GM23338 (cell line): ENCODE results near the gene CPNE4. TPM values are rescaled to one million over a fixed set of nuclear protein-coding genes. Genes with fewer than 3 reads are reported as not detected.

Experiments used
- ATAC-seq: fragments of 200-7000 bp; cut with Tn5 transposase; 3 replicates; pipeline ENCODE4 v1.9.1; 2020
- DNase-seq: peaks from one replicate; pipeline ENCODE4 v3.0.0-alpha.2; 2015; ENCODE audit warnings: low spot score
- H2AFZ ChIP-seq: fragments of 200-600 bp; sonication (generic); 2 replicates; pipeline ENCODE4 v1.8.0; 2016; ENCODE audit warnings: antibody characterized with exemption, mild to moderate bottlenecking, moderate library complexity
- H3F3A ChIP-seq: fragments of 200-600 bp; sonication (generic); replicated peaks from 2 replicates; pipeline ENCODE4 v1.8.0; 2017; ENCODE audit warnings: antibody characterized with exemption, mixed run types, low read depth
- H3K27ac ChIP-seq: fragments of 200-600 bp; sonication (generic); 2 replicates; pipeline ENCODE4 v1.6.1; 2016; ENCODE audit warnings: low read depth
- H3K27me3 ChIP-seq: fragments of 200-600 bp; sonication (generic); 2 replicates; pipeline ENCODE4 v1.8.0; 2016; ENCODE audit warnings: mild to moderate bottlenecking, mixed run types, moderate library complexity; ENCODE audit not compliant: insufficient read depth
- H3K36me3 ChIP-seq: fragments of 200-600 bp; sonication (generic); 2 replicates; pipeline ENCODE4 v1.8.0; 2016; ENCODE audit warnings: mild to moderate bottlenecking; ENCODE audit not compliant: insufficient read depth
- H3K4me1 ChIP-seq: fragments of 200-600 bp; sonication (generic); 2 replicates; pipeline ENCODE4 v1.8.0; 2016; ENCODE audit warnings: mild to moderate bottlenecking, moderate library complexity; ENCODE audit not compliant: insufficient read depth
- H3K4me2 ChIP-seq: fragments of 200-600 bp; sonication (generic); 2 replicates; pipeline ENCODE4 v1.7.1; 2017; ENCODE audit warnings: mixed run types
- H3K4me3 ChIP-seq: fragments of 200-600 bp; sonication (generic); 2 replicates; pipeline ENCODE4 v1.6.1; 2016; ENCODE audit warnings: mixed run types
- H3K79me2 ChIP-seq: fragments of 200-600 bp; sonication (generic); replicated peaks from 2 replicates; pipeline ENCODE4 v1.8.0; 2017; ENCODE audit warnings: mild to moderate bottlenecking; ENCODE audit not compliant: insufficient read depth
- H3K9me2 ChIP-seq: fragments of 200-600 bp; sonication (generic); 2 replicates; pipeline ENCODE4 v1.8.0; 2017; ENCODE audit not compliant: insufficient read depth
- H4K20me1 ChIP-seq: fragments of 200-600 bp; sonication (generic); replicated peaks from 2 replicates; pipeline ENCODE4 v1.8.0; 2017; ENCODE audit warnings: mild to moderate bottlenecking; ENCODE audit not compliant: insufficient read depth
- H3K27ac Mint-ChIP-seq: 2 replicates; pipeline ENCODE4 v1.8.0; 2020; ENCODE audit warnings: inconsistent platforms, mild to moderate bottlenecking, moderate library complexity, mixed read lengths
- H3K27me3 Mint-ChIP-seq: 3 replicates; pipeline ENCODE4 v1.8.0; 2022; ENCODE audit warnings: low read depth, mild to moderate bottlenecking, moderate library complexity, mixed read lengths, inconsistent platforms; ENCODE audit not compliant: insufficient read depth, poor library complexity
- H3K36me3 Mint-ChIP-seq: 3 replicates; pipeline ENCODE4 v1.8.0; 2021; ENCODE audit warnings: low read depth, mild to moderate bottlenecking, inconsistent platforms, moderate library complexity, mixed read lengths
- H3K4me1 Mint-ChIP-seq: 3 replicates; pipeline ENCODE4 v1.8.0; 2020; ENCODE audit warnings: mild to moderate bottlenecking, inconsistent platforms, mixed read lengths
- H3K4me3 Mint-ChIP-seq: 3 replicates; pipeline ENCODE4 v1.8.0; 2021; ENCODE audit warnings: moderate library complexity, mild to moderate bottlenecking, inconsistent platforms, mixed read lengths
- H3K9me3 Mint-ChIP-seq: 3 replicates; pipeline ENCODE4 v1.8.0; 2020; ENCODE audit warnings: moderate library complexity, mild to moderate bottlenecking, inconsistent platforms, mixed read lengths
- CREB1 ChIP-seq: fragments of 250-450 bp; sonication (Bioruptor Pico); IDR thresholded peaks from 2 replicates; pipeline ENCODE4 v1.5.0; 2020; ENCODE audit warnings: low read depth, mild to moderate bottlenecking, moderate library complexity
- CTCF ChIP-seq, 2 experiments: fragments of 200-600 bp in 1 of 2; sonication (generic) in 1 of 2; conservative IDR thresholded peaks; 2 replicates each; pipeline versions ENCODE4 v1.5.1 to v1.6.1; 2016 to 2017; ENCODE audit warnings: antibody characterized with exemption in 2 of 2, low read depth in 2 of 2, mild to moderate bottlenecking in 2 of 2, moderate library complexity in 1 of 2
- ETS1 ChIP-seq: IDR thresholded peaks from 2 replicates; pipeline ENCODE4 v1.6.1; 2016; ENCODE audit warnings: antibody characterized with exemption
- EZH2 ChIP-seq: fragments of 200-600 bp; sonication (generic); IDR thresholded peaks from one replicate; pipeline ENCODE4 v1.8.0; 2017; ENCODE audit warnings: antibody characterized with exemption, mild to moderate bottlenecking, low read depth; ENCODE audit not compliant: unreplicated experiment
- EZH2phosphoT487 ChIP-seq: fragments of 200-600 bp; sonication (generic); IDR thresholded peaks from one replicate; pipeline ENCODE4 v1.8.1; 2018; ENCODE audit warnings: antibody characterized with exemption; ENCODE audit not compliant: unreplicated experiment
- JUNB ChIP-seq: IDR thresholded peaks from one replicate; pipeline ENCODE4 v1.6.1; 2016; ENCODE audit warnings: antibody characterized with exemption; ENCODE audit not compliant: unreplicated experiment
- NANOG ChIP-seq: IDR thresholded peaks from 2 replicates; pipeline ENCODE4 v1.6.1; 2016; ENCODE audit warnings: antibody characterized with exemption, borderline replicate concordance
- POLR2AphosphoS5 ChIP-seq: IDR thresholded peaks from 2 replicates; pipeline ENCODE4 v1.6.1; 2016; ENCODE audit warnings: antibody characterized with exemption, low read depth
- REST ChIP-seq: IDR thresholded peaks from one replicate; pipeline ENCODE4 v1.6.1; 2018; ENCODE audit warnings: antibody characterized with exemption; ENCODE audit not compliant: unreplicated experiment
- STAT1 ChIP-seq: IDR thresholded peaks from one replicate; pipeline ENCODE4 v1.6.1; 2016; ENCODE audit warnings: antibody characterized with exemption; ENCODE audit not compliant: unreplicated experiment
- ZNF114 ChIP-seq: fragments of 250-450 bp; sonication (Bioruptor Pico); IDR thresholded peaks from 2 replicates; pipeline ENCODE4 v1.5.0; 2020; ENCODE audit warnings: mild to moderate bottlenecking, moderate library complexity
- ZNF331 ChIP-seq: fragments of 250-450 bp; sonication (Bioruptor Pico); IDR thresholded peaks from 2 replicates; pipeline ENCODE4 v1.5.0; 2020; ENCODE audit warnings: low read depth, mild to moderate bottlenecking, moderate library complexity
- ZNF462 ChIP-seq: fragments of 250-450 bp; sonication (Bioruptor Pico); IDR thresholded peaks from 2 replicates; pipeline ENCODE4 v1.5.0; 2020; ENCODE audit warnings: mild to moderate bottlenecking, moderate library complexity
- polyA plus RNA-seq: library from polyadenylated mRNA; unstranded; fragments of >200 nt; fragmentation: Nextera tagmentation; extraction: Ambion mirVana; gene quantifications from 2 replicates; pipeline ENCODE4 v1.2.1, GENCODE V29; 2016
- total RNA-seq: library from RNA; depleted of rRNA; stranded (reverse); fragments of >200 nt; shearing (Covaris generic); gene quantifications from 2 replicates; pipeline ENCODE4 v1.2.3, GENCODE V29; 2014

Gene CPNE4
- total and polyA plus RNA-seq, 2 experiments from 2014 or later: 2.0 to 6.5 TPM

- peak overlapping the region; percentile 100 for H2AFZ ChIP-seq
- H3K27ac ChIP-seq: no peak overlapping the region
- H3K4me3 Mint-ChIP-seq: peak overlapping the region; percentile 95
- peaks cover 2% of the 10 kb centered on the region; the same call in 1 of the 2 replicates for H3K4me1 ChIP-seq
- ATAC-seq: no peak
- peaks cover 52% of the 10 kb centered on the region for H3K27me3 ChIP-seq
- TF ChIP-seq NANOG (no peak), ETS1 (no peak), EZH2 (no peak), JUNB (no peak), ZNF462 (CRISPR knock-in tag) (no peak), CREB1 (CRISPR knock-in tag) (no peak), ZNF331 (CRISPR knock-in tag) (no peak), POLR2AphosphoS5 (no peak), STAT1 (no peak), ZNF114 (CRISPR knock-in tag) (no peak), REST (no peak), CTCF (conservative IDR thresholded peaks at IDR 0.05; ENCODE audit: low read depth in 2 of 2) (no peak), EZH2phosphoT487 (no peak)
- H4K20me1 ChIP-seq: no peaks in the 10 kb centered on the region; the same call in 1 of the 2 replicates
- peaks cover 14% of the 10 kb centered on the region for H3K4me1 Mint-ChIP-seq
- peak; percentile 33 for DNase-seq
- H3K36me3 ChIP-seq: no peaks in the 10 kb centered on the region
- no peak overlapping the region for H3K27ac Mint-ChIP-seq
- H3K9me3 Mint-ChIP-seq: no peaks in the 10 kb centered on the region; the same call in 2 of the 3 replicates
- H3K4me2 ChIP-seq: peak overlapping the region; percentile 95
- no peaks in the 10 kb centered on the region for H3K36me3 Mint-ChIP-seq
- peaks cover 37% of the 10 kb centered on the region for H3K27me3 Mint-ChIP-seq
- H3K79me2 ChIP-seq: no peaks in the 10 kb centered on the region
- peak overlapping the region; percentile 80 for H3K4me3 ChIP-seq
- 0 out of 2 replicates have a peak, but pooled peaks cover 4% of the 10 kb centered on the region for H3F3A ChIP-seq
- no peaks in the 10 kb centered on the region for H3K9me2 ChIP-seq
Observed at GRCh38 chr3:132033471-132033870, 1.3 kb downstream of the CPNE4 start.
